T-helper 2 cell treated with Interferon-gamma antibody and Interleukin-4, amounts not matched to agents 100 ng/mL and 5 ng/mL, for 36 hours (primary cell): ENCODE data around the gene SMURF2. TPM values are rescaled to one million over a fixed set of nuclear protein-coding genes. Genes with fewer than 3 reads are reported as not detected.
"Not testable (repeated sequence)": the region's sequence is repeated elsewhere in the genome, so short reads cannot be mapped to it uniquely, and the experiment has no call there.

Experiments used
- intact Hi-C: fragments of 100-400 bp; cut with micrococcal nuclease; formaldehyde crosslinking; loops from one replicate; pipeline ENCODE4 v1.15.1; 2023
- total RNA-seq: library from RNA; stranded (reverse); gene quantifications from 2 replicates; pipeline ENCODE4 v1.2.3, GENCODE V29; 2022

SMURF2 gene
- total RNA-seq, 1 donor from 2014 or later, result 18.7 TPM

DNA sequence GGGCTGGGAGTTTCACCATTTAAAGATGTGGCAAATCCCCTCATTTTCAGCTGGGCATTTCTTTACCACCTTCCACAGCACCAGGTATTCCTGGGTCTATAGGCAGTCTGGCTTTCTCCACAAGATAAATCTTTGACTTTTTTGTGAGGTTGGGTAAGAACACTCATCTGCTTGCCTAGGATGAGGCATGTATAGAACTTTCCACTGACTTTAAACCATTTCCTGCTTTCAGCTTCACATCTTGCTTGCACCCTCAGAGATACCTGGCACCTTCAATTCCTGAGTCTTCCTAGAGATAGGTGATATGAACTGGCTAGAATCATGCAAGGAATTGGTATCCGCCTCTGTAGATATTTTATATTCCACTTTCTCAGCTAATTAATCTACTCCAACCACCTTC is 27.9 kb downstream of the SMURF2 start:
- intact Hi-C loops, result loop anchor here (2.0 kb wide), 1 partner anchor 61 kb away; no protein-coding TSS in a partner anchor

DNA sequence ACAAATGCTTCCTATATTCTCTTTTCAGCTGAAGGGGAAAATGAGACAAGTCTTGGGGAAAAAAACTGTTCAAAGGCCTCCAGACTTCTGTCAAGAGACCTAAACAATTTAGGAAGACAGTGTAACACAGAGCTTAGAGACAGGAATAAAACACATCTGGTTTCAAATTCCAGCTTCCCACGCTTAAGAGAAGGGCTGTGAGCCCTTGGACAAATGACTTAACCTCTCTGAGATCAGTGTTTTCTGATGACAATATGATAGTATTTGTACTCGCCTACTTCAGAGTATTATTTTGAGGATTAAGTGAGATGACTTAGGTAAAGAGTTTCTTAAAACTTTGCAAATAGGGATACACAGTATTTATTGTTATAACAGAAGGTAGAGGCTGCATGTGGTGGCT is 29.5 kb downstream of the SMURF2 start:
- intact Hi-C loops, result no loop called here

DNA sequence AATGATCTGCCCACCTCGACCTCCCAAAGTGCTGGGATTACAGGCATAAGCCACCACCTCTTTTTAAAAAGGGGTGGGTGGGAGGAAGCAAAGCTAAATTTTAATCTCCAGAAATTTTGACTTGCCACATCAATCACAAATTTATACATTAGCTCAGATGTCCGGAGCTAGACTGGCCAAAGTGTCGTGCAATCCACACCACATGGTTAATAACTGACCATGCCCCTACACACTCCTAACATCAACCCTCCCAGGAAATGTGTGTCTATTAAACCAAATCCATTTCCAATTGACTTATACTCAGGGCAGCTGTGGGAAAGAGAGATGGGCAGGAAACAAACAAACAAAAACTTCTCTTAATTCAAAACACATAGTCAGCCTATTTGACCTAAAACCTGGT is 29.9 kb downstream of the SMURF2 start:
- intact Hi-C loops, result no loop called here

DNA sequence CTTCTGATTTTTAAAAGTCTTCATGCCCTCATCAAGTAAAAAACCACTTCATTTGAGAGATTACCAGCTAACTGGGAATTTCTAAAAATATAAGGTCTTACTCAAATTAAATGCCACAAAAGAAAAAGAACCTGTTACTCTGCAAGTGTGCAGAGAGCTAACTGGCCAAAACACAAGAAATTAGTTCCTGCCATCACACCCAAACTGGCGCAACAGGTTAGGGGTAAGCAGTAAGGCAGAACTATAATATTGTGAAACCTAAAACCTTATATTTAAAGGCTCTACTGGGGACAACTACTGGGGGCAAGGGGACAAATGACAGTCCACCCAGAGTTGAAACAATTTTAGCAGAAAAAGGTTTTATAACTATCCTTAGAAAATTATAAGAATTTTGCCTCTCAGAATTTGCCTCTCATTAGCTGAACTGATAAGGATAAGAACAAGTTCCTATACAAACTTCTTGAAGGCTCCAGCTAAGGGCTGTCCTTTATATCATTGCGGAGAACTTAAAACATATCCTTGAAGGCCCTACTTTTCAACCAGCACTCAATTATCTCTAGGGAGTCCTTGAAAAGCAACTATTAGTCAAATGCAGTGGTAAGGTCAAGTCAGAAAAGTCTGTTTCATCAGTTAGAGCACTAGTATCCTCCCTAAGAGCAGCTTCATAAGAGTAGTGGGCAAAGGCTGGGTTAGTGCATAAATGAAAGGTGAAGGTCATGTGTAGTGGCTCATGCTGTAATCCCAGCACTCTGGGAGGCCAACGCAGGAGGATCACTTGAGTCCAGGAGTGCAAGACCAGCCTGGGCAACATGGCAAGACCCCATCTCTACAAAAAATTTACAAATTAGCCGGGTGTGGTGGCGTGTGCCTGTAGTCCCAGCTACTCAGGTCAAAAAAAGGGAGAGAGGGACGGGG is 31.5 kb downstream of the SMURF2 start:
- intact Hi-C loops, result no loop called here

DNA sequence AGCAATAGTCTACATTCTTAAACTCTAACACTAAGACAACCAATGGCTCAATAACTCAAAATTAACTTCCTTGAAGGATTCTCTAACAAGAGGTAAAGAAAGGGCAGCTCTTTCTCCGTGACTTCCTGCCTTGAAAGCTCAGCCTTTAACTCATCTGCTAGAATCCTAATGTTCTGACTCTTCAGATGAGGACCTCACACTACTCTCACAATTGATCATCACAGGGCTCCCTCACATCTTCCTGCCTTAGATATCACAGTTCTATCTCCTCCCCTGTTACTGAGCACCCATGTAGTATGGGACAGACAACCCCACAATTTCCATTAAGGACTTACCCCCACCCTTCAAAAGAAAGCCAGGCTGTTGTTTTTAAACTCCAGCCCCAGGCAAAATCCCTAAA is 33.5 kb downstream of the SMURF2 start:
- intact Hi-C loops, result no loop called here

DNA sequence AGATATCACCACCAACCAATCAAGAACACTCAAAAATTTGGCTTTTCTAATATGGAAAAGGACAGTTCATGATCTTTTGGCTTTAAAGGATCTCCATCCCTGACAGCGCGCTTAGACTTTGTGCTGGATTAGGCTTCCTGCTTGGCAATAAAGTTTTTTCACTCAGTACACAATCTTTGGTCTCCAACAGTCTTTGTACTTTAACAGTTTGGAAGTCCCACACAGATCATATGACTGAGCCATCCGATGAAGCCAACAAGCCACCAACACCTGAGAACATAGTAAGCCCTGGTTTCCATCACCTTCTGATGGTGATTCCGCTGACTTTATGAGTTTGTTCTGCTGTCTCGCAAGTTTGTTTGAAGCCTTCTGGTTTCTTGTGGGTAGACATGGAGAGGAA is 34.3 kb downstream of the SMURF2 start:
- intact Hi-C loops, result no loop called here

DNA sequence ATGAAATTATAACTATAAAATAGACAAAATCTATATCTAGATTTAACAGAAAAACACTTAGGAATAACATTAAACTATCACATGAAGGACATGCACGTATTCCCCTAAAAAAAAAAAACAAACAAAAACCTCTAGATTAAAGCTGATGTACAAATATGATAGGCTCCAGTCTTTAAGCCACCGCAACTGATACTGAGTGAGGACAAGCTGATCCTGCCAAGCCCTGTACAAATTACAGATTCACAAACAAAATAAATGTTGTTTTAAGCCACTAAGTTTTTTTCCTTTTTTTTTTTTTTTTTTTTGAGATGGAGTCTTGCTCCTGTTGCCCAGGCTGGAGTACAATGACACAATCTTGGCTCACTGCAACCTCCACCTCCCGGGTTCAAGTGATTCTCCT is 35.3 kb downstream of the SMURF2 start:
- intact Hi-C loops, result no loop called here

GRCh38 chr17:64625541-64625940 is 36.6 kb downstream of the SMURF2 start:
- intact Hi-C loops, result no loop called here

- intact Hi-C loops, result no loop called here
These were observed 39.0 kb downstream of the SMURF2 start for GRCh38 chr17:64622931-64623654.

- intact Hi-C loops, result no loop called here
These were observed 40.3 kb downstream of the SMURF2 start for GRCh38 chr17:64621772-64622171.

DNA sequence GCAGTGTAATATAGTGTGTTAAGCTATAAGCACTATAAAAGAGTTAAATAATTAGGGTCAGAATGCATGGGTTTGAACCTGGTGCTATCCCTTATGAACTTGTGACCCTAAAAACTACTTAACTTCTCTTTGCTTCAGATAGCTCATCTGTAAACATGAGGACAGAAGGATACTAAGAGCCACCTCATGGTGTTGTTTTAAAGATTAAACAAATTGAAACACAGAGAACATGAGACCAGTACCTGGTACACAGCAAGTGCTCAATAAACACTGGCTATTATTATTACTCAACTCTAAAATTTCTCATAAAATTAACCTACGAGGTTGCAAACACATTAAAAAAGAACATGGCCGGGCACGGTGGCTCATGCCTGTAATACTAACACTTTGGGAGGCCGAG is 43.3 kb downstream of the SMURF2 start:
- intact Hi-C loops, result no loop called here

GRCh38 chr17:64617125-64617780 is 44.9 kb downstream of the SMURF2 start:
- intact Hi-C loops, result no loop called here

- intact Hi-C loops, result no loop called here
These were observed 47.0 kb downstream of the SMURF2 start for GRCh38 chr17:64615028-64615677.

GRCh38 chr17:64614266-64615027 is 47.7 kb downstream of the SMURF2 start:
- intact Hi-C loops, result no loop called here

DNA sequence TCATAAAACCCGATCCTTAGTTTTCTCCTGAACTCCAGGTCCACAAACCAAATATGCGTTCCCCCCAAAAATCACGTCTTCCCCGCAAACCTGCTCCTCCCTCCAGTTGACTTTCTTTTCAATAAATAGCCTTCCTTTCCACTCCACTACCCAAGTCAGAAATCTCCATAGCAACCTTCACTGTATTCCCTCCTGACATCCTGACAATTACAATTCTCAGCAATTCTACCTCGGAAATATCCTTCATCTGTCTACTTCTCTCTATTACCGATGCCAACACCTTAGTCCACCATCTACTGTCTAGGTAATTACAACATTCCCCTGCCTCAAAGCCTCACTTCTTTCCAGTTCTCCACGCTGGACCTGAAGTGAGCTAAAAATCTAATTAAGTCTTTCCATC is 50.7 kb downstream of the SMURF2 start:
- intact Hi-C loops, result no loop called here

- intact Hi-C loops, result not testable (repeated sequence)
These were observed 51.9 kb downstream of the SMURF2 start for GRCh38 chr17:64610244-64610643.

DNA sequence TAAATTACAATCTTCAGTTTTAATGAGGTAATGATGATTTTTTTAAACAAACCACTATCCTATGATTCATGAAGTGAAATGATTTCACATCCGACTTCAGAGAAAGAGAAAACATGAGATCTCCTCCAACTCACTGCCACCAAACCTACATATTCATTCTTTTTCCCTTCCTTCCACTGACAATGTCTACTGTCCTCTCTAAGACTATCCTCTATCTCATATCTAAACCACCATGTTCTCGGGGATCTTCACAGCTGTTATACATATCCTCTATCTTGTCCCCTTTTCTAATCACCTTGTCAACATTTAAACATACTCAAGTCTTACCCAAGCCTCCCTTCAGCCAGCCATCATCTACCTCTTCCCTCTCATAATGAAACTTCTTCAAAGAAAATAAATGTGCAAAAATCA is 53.5 kb downstream of the SMURF2 start:
- intact Hi-C loops, result loop anchor here (5.0 kb wide), 2 partner anchors 39 to 111 kb away; partner anchors contain the start of gene POLG2

- intact Hi-C loops, result loop anchor here (5.0 kb wide), 2 partner anchors 39 to 111 kb away; partner anchors contain the start of gene POLG2
These were observed 54.1 kb downstream of the SMURF2 start for GRCh38 chr17:64607862-64608565.

DNA sequence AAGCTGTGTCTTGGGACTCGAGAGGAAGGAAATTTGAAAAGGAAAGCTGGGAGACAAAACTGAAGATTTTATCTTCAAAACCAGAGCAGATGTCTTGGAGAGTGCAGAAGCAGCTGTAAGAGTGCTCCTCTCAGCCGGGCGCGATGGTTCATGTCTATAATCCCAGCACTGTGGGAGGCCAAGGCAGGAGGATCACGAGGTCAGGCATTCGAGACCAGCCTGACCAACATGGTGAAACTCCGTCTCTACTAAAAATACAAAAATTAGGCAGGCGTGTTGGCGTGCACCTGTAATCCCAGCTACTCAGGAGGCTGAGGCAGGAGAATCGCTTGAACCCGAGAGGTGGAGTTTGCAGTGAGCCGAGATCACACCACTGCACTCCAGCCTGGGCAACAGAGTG is 57.6 kb downstream of the SMURF2 start:
- intact Hi-C loops, result loop anchor here (5.0 kb wide), 1 partner anchor 182 kb away; no protein-coding TSS in a partner anchor

- intact Hi-C loops, result loop anchor here (5.0 kb wide), 1 partner anchor 182 kb away; no protein-coding TSS in a partner anchor
These were observed 58.1 kb downstream of the SMURF2 start for GRCh38 chr17:64603987-64604386.
